Activated naive CD4-positive, alpha-beta T cell treated with anti-CD3 and anti-CD28 coated beads for 36 hours (primary cell): ENCODE results near the gene TOMM40. TPM values are rescaled to one million over a fixed set of nuclear protein-coding genes. Genes with fewer than 3 reads are reported as not detected.

Experiments used
- CTCF ChIA-PET: fragments of 350-600 bp; sonication (Branson Sonifier 250); formaldehyde crosslinking; loops from one replicate; lab custom pipeline; 2021; ENCODE audit warnings: antibody characterized with exemption; lab: Charles Lee
- DNase-seq: peaks from one replicate; pipeline ENCODE4 v3.0.0-alpha.2; 2020
- H3K27ac Mint-ChIP-seq: one replicate; pipeline ENCODE4 v1.8.0; 2021; ENCODE audit warnings: mild to moderate bottlenecking, mixed read lengths
- H3K27me3 Mint-ChIP-seq: one replicate; pipeline ENCODE4 v1.8.0; 2021; ENCODE audit warnings: low read depth, mixed read lengths
- H3K36me3 Mint-ChIP-seq: one replicate; pipeline ENCODE4 v1.8.0; 2021; ENCODE audit warnings: low read depth, mixed read lengths
- H3K4me1 Mint-ChIP-seq: one replicate; pipeline ENCODE4 v1.8.0; 2021; ENCODE audit warnings: low read depth, mixed read lengths
- H3K4me3 Mint-ChIP-seq: one replicate; pipeline ENCODE4 v1.8.0; 2021; ENCODE audit warnings: mild to moderate bottlenecking, moderate library complexity, mixed read lengths
- H3K9me3 Mint-ChIP-seq: one replicate; pipeline ENCODE4 v1.8.0; 2021; ENCODE audit warnings: mixed read lengths
- intact Hi-C: fragments of 100-400 bp; cut with micrococcal nuclease; formaldehyde crosslinking; loops from one replicate; pipeline ENCODE4 v1.15.1; 2023
- total RNA-seq, 2 experiments: library from RNA; stranded (reverse); gene quantifications; one replicate each; pipeline ENCODE4 v1.2.3, GENCODE V29; 2021

The TOMM40 gene
- total RNA-seq, 2 experiments from 2014 or later: 72.6 to 75.0 TPM

DNA sequence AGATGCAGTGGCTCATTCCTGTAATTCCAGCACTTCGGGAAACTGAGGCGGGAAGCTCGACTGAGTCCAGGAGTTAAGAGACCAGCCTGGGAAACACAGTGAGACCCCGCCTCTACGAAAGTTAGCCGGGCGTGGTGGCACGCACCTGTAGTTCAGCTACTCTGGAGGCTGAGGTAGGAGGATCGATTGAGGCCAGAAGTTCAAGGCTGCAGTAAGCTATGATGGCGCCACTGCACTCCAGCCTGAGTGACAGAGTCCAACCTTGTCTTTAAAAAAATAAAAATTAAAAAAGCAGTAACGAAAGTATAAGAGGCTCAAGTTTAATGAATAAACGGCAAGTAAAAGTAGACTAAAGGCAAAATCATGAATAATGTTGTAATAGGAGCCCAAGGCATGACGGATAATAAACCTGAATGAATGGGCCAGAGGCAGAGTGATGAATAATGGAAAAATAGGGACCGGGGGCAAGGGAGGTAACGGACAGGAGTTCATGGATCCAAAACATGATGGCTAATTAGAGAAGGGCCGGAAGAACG, 1.2 kb upstream of the TOMM40 start:
- H3K36me3 Mint-ChIP-seq: peaks cover 30% of the 10 kb centered on the region
- CTCF ChIA-PET: interaction anchor here (0.6 to 1.0 kb wide), 2 partner anchors 40 to 44 kb away, joined by 3 to 6 read pairs; partner anchors contain the start of gene NECTIN2
- H3K27ac Mint-ChIP-seq: peak overlapping the region; percentile 94
- H3K4me1 Mint-ChIP-seq: peaks cover 35% of the 10 kb centered on the region
- DNase-seq: peak; percentile 16
- H3K27me3 Mint-ChIP-seq: no peaks in the 10 kb centered on the region
- peaks cover 2% of the 10 kb centered on the region for H3K9me3 Mint-ChIP-seq
- intact Hi-C loops: loop anchor here (1.0 to 2.0 kb wide), 10 partner anchors 25 to 795 kb away; partner anchors contain the start of genes APOC1, BLOC1S3, CLASRP and CLPTM1
- H3K4me3 Mint-ChIP-seq: peak overlapping the region; percentile 85

GRCh38 chr19:44890366-44891015, 563 bp upstream of the TOMM40 start:
- peaks cover 33% of the 10 kb centered on the region for H3K36me3 Mint-ChIP-seq
- H3K4me1 Mint-ChIP-seq: peaks cover 37% of the 10 kb centered on the region
- peak overlapping the region; percentile 94 for H3K27ac Mint-ChIP-seq
- DNase-seq: peak; percentile 100
- intact Hi-C loops: loop anchor here (1.0 to 2.0 kb wide), 10 partner anchors 24 to 796 kb away; partner anchors contain the start of genes APOC1, BLOC1S3, CLASRP and CLPTM1
- CTCF ChIA-PET: interaction anchor here (0.6 to 1.0 kb wide), 2 partner anchors 40 to 44 kb away, joined by 3 to 6 read pairs; partner anchors contain the start of gene NECTIN2
- H3K4me3 Mint-ChIP-seq: peak overlapping the region; percentile 85
- H3K27me3 Mint-ChIP-seq: no peaks in the 10 kb centered on the region
- peaks cover 2% of the 10 kb centered on the region for H3K9me3 Mint-ChIP-seq

DNA sequence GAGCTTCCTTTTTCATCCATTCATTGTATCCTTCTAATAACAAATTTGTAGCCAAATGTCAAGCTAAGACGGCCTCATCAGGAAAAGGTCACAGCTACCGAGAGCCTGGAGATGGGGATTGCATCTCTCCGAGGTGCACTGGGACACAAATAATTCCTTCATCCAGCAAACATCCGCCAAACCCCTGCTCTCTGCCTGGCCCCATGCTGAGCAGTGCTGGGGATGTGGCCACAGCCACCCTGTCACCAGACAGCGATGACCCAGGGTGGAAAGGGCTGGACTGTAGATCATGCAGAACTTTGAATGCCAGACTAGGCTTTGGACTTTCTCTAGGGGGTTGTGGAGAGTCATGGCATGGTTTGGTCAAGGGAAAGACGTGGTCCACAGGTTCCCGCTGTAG, 1.9 kb downstream of the TOMM40 start:
- Mint-ChIP-seq H3K27ac (no peak overlapping the region), H3K4me3 (peak overlapping the region; percentile 84), H3K27me3 (no peaks in the 10 kb centered on the region), H3K4me1 (peaks cover 37% of the 10 kb centered on the region), H3K36me3 (peaks cover 41% of the 10 kb centered on the region), H3K9me3 (peaks cover 2% of the 10 kb centered on the region)
- intact Hi-C loops: no loop called here
- no peak for DNase-seq
- CTCF ChIA-PET: interaction anchor here (0.8 to 1.7 kb wide), 3 partner anchors 9 to 59 kb away, joined by 4 to 8 read pairs (median 4); partner anchors contain the start of gene NECTIN2

- H3K27me3 Mint-ChIP-seq: no peaks in the 10 kb centered on the region
- CTCF ChIA-PET: interaction anchor here (1.7 kb wide), 2 partner anchors 48 to 59 kb away, joined by 4 to 8 read pairs; partner anchors contain the start of gene NECTIN2
- H3K4me3 Mint-ChIP-seq: peak overlapping the region; percentile 84
- H3K4me1 Mint-ChIP-seq: peaks cover 37% of the 10 kb centered on the region
- no peak overlapping the region for H3K27ac Mint-ChIP-seq
- intact Hi-C loops: no loop called here
- peaks cover 2% of the 10 kb centered on the region for H3K9me3 Mint-ChIP-seq
- no peak for DNase-seq
- H3K36me3 Mint-ChIP-seq: peaks cover 44% of the 10 kb centered on the region
Observed at GRCh38 chr19:44893332-44894051, 2.4 kb downstream of the TOMM40 start.

- DNase-seq: no peak
- Mint-ChIP-seq H3K9me3 (peaks cover 2% of the 10 kb centered on the region), H3K27me3 (no peaks in the 10 kb centered on the region), H3K36me3 (peaks cover 44% of the 10 kb centered on the region), H3K4me3 (no peak overlapping the region), H3K4me1 (peaks cover 36% of the 10 kb centered on the region), H3K27ac (no peak overlapping the region)
- CTCF ChIA-PET: no interaction called here
- intact Hi-C loops: no loop called here
Observed at GRCh38 chr19:44894052-44894400, 3.0 kb downstream of the TOMM40 start.

GRCh38 chr19:44894946-44895345, 3.9 kb downstream of the TOMM40 start:
- intact Hi-C loops: no loop called here
- CTCF ChIA-PET: interaction anchor here (0.9 kb wide), 1 partner anchor 57 kb away, joined by 5 read pairs; no protein-coding TSS in a partner anchor
- H3K27ac Mint-ChIP-seq: no peak overlapping the region
- H3K4me1 Mint-ChIP-seq: peaks cover 32% of the 10 kb centered on the region
- no peaks in the 10 kb centered on the region for H3K9me3 Mint-ChIP-seq
- no peak for DNase-seq
- no peak overlapping the region for H3K4me3 Mint-ChIP-seq
- H3K27me3 Mint-ChIP-seq: no peaks in the 10 kb centered on the region
- peaks cover 46% of the 10 kb centered on the region for H3K36me3 Mint-ChIP-seq

GRCh38 chr19:44897835-44898234, 6.8 kb downstream of the TOMM40 start:
- intact Hi-C loops: no loop called here
- no peak for DNase-seq
- no peak overlapping the region for H3K4me3 Mint-ChIP-seq
- CTCF ChIA-PET: interaction anchor here (0.6 kb wide), 2 partner anchors 197 to 1144 kb away, joined by 3 read pairs; no protein-coding TSS in a partner anchor
- peaks cover 41% of the 10 kb centered on the region for H3K36me3 Mint-ChIP-seq
- no peak overlapping the region for H3K27ac Mint-ChIP-seq
- no peaks in the 10 kb centered on the region for H3K27me3 Mint-ChIP-seq
- H3K9me3 Mint-ChIP-seq: no peaks in the 10 kb centered on the region
- H3K4me1 Mint-ChIP-seq: peaks cover 21% of the 10 kb centered on the region

GRCh38 chr19:44900328-44901244, 9.5 kb downstream of the TOMM40 start:
- no peak overlapping the region for H3K4me3 Mint-ChIP-seq
- CTCF ChIA-PET: interaction anchor here (0.6 kb wide), 1 partner anchor 115 kb away, joined by 5 read pairs; no protein-coding TSS in a partner anchor
- H3K27ac Mint-ChIP-seq: no peak overlapping the region
- peaks cover 5% of the 10 kb centered on the region for H3K4me1 Mint-ChIP-seq
- DNase-seq: no peak
- peaks cover 2% of the 10 kb centered on the region for H3K27me3 Mint-ChIP-seq
- no peaks in the 10 kb centered on the region for H3K9me3 Mint-ChIP-seq
- peaks cover 23% of the 10 kb centered on the region for H3K36me3 Mint-ChIP-seq
- intact Hi-C loops: loop anchor here (5.0 to 10.0 kb wide), 2 partner anchors 287 to 434 kb away; no protein-coding TSS in a partner anchor

DNA sequence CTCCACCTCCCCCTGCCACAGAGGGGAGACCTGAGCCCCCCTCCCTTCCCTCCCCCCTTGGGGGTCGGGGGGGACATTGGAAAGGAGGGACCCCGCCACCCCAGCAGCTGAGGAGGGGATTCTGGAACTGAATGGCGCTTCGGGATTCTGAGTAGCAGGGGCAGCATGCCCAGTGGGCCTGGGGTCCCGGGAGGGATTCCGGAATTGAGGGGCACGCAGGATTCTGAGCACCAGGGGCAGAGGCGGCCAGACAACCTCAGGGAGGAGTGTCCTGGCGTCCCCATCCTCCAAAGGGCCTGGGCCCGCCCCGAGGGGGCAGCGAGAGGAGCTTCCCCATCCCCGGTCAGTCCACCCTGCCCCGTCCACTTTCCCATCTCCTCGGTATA, 12.2 kb downstream of the TOMM40 start:
- intact Hi-C loops: loop anchor here (1.0 to 10.0 kb wide), 4 partner anchors 48 to 432 kb away; no protein-coding TSS in a partner anchor
- peaks cover 22% of the 10 kb centered on the region for H3K27me3 Mint-ChIP-seq
- no peak overlapping the region for H3K4me3 Mint-ChIP-seq
- CTCF ChIA-PET: interaction anchor here (0.6 to 2.3 kb wide), 4 partner anchors 46 to 210 kb away, joined by 3 to 18 read pairs (median 4); partner anchors contain the start of gene CLPTM1
- no peak for DNase-seq
- H3K36me3 Mint-ChIP-seq: peaks cover 12% of the 10 kb centered on the region
- H3K4me1 Mint-ChIP-seq: peaks cover 15% of the 10 kb centered on the region
- H3K27ac Mint-ChIP-seq: no peak overlapping the region
- H3K9me3 Mint-ChIP-seq: no peaks in the 10 kb centered on the region

- peaks cover 22% of the 10 kb centered on the region for H3K27me3 Mint-ChIP-seq
- peaks cover 15% of the 10 kb centered on the region for H3K4me1 Mint-ChIP-seq
- intact Hi-C loops: loop anchor here (1.0 to 10.0 kb wide), 4 partner anchors 47 to 431 kb away; no protein-coding TSS in a partner anchor
- H3K36me3 Mint-ChIP-seq: peaks cover 11% of the 10 kb centered on the region
- peak; percentile 80 for DNase-seq
- no peak overlapping the region for H3K27ac Mint-ChIP-seq
- CTCF ChIA-PET: interaction anchor here (0.6 to 2.3 kb wide), 6 partner anchors 13 to 68 kb away, joined by 3 to 18 read pairs (median 4); partner anchors contain the start of gene CLPTM1
- no peaks in the 10 kb centered on the region for H3K9me3 Mint-ChIP-seq
- no peak overlapping the region for H3K4me3 Mint-ChIP-seq
Observed at GRCh38 chr19:44903602-44904425, 12.8 kb downstream of the TOMM40 start.
